HepG2 (cell line): ENCODE results near the gene VAV2. TPM values are rescaled to one million over a fixed set of nuclear protein-coding genes. Genes with fewer than 3 reads are reported as not detected.

ENCODE experiments used
- ATAC-seq: fragments of 200-7000 bp; cut with Tn5 transposase; 3 replicates; pipeline ENCODE4 v1.9.1; 2020; ENCODE audit warnings: mild to moderate bottlenecking, moderate library complexity
- BruUV-seq: library from RNA; stranded (reverse); fragments of 400-500 nt; replicated peaks from 2 replicates; lab custom pipeline; 2021; lab: Mats Ljungman, UMichigan
- CTCF ChIA-PET: fragments of 300-600 bp; formaldehyde crosslinking; extraction: SDS; loops from one replicate; lab custom pipeline; 2021; ENCODE audit warnings: low total read pairs, inconsistent platforms, low intra/inter-chr PET ratio; lab: Yijun Ruan, JAX
- POLR2A ChIA-PET: fragments of 350-600 bp; sonication (Branson Sonifier 250); formaldehyde crosslinking; loops from one replicate; lab custom pipeline; 2020; ENCODE audit warnings: antibody characterized with exemption, inconsistent platforms; lab: Yijun Ruan, JAX
- DNase-seq: peaks from one replicate; pipeline ENCODE4 v3.0.0-alpha.2; 2015; ENCODE audit warnings: low spot score
- FAIRE-seq: peaks from 3 replicates; lab custom pipeline; 2011; peaks lifted over from hg19 to GRCh38; lab: Jason Lieb, UNC
- H2AFZ ChIP-seq: one replicate; pipeline ENCODE4 v1.6.1; 2011; ENCODE audit warnings: low read length, inconsistent platforms
- H3K27ac ChIP-seq: fragments of 300-600 bp; 3 replicates; pipeline ENCODE4 v1.8.0; 2011; ENCODE audit warnings: mixed run types, mild to moderate bottlenecking, mixed read lengths, low read length, inconsistent platforms; ENCODE audit not compliant: insufficient read depth; ENCODE audit errors: extremely low read length
- H3K27me3 ChIP-seq, 2 experiments: fragments of 200-600 bp in 1 of 2; 2 replicates in 1 of 2; 3 replicates in 1 of 2; pipeline versions ENCODE4 v1.6.0 to v1.8.0; 2011; ENCODE audit warnings: low read length in 2 of 2, mild to moderate bottlenecking in 2 of 2, moderate library complexity in 2 of 2, inconsistent platforms in 1 of 2; ENCODE audit not compliant: insufficient read depth in 2 of 2, control insufficient read depth in 1 of 2
- H3K36me3 ChIP-seq, 2 experiments: fragments of 200-600 bp in 1 of 2; replicated peaks in 1 of 2; 2 replicates in 1 of 2; 3 replicates in 1 of 2; pipeline versions ENCODE4 v1.5.1 to v1.8.0; 2011; ENCODE audit warnings: low read length in 2 of 2, inconsistent platforms in 1 of 2; ENCODE audit not compliant: insufficient read depth in 2 of 2, control insufficient read depth in 1 of 2
- H3K4me1 ChIP-seq: 2 replicates; pipeline ENCODE4 v1.5.1; 2012; ENCODE audit warnings: low read length, inconsistent platforms; ENCODE audit not compliant: insufficient read depth
- H3K4me2 ChIP-seq: 2 replicates; pipeline ENCODE4 v1.6.0; 2011; ENCODE audit warnings: low read depth, low read length, inconsistent platforms
- H3K4me3 ChIP-seq, 3 experiments: fragments of 200-600 bp in 1 of 3; sonication (generic), shearing (Covaris generic) in 1 of 3; replicated peaks in 1 of 3; 2 replicates each; pipeline ENCODE4 v1.5.1; 2011 to 2016; ENCODE audit warnings: low read length in 3 of 3, inconsistent platforms in 2 of 3, low read depth in 2 of 3, mild to moderate bottlenecking in 2 of 3, control low read depth in 1 of 3, mixed read lengths in 1 of 3; ENCODE audit not compliant: insufficient read depth in 1 of 3
- H3K79me2 ChIP-seq: one replicate; pipeline ENCODE4 v1.6.1; 2011; ENCODE audit warnings: low read length, inconsistent platforms; ENCODE audit not compliant: insufficient read depth
- H3K9ac ChIP-seq: 2 replicates; pipeline ENCODE4 v1.6.0; 2011; ENCODE audit warnings: mild to moderate bottlenecking, low read depth, low read length, inconsistent platforms; ENCODE audit not compliant: insufficient read depth
- H3K9me3 ChIP-seq: 2 replicates; pipeline ENCODE4 v1.5.1; 2012; ENCODE audit warnings: mild to moderate bottlenecking, low read length
- H4K20me1 ChIP-seq: 2 replicates; pipeline ENCODE4 v1.6.0; 2011; ENCODE audit warnings: inconsistent platforms, mild to moderate bottlenecking, low read length, moderate library complexity; ENCODE audit not compliant: insufficient read depth
- BHLHE40 ChIP-seq: IDR thresholded peaks from 2 replicates; pipeline ENCODE4 v1.6.1; 2011; ENCODE audit warnings: low read length, improper control_type of control experiment
- HDAC2 ChIP-seq: sonication (generic); formaldehyde crosslinking; IDR thresholded peaks from 2 replicates; pipeline ENCODE4 v1.4.0; 2020; ENCODE audit warnings: missing genetic modification reagents
- JUNB ChIP-seq: sonication (generic); formaldehyde crosslinking; IDR thresholded peaks from 2 replicates; pipeline ENCODE4 v1.8.0; 2022; ENCODE audit warnings: missing genetic modification reagents, mild to moderate bottlenecking, borderline replicate concordance
- KDM3A ChIP-seq: IDR thresholded peaks from 2 replicates; pipeline ENCODE4 v1.6.1; 2018; ENCODE audit warnings: low read depth, missing compliant biosample characterization
- MAF1 ChIP-seq: sonication (generic); formaldehyde crosslinking; IDR thresholded peaks from 2 replicates; pipeline ENCODE4 v1.5.0; 2020; ENCODE audit warnings: missing genetic modification reagents, borderline replicate concordance
- SCMH1 ChIP-seq: sonication (generic); formaldehyde crosslinking; IDR thresholded peaks from 2 replicates; pipeline ENCODE4 v1.9.0; 2021; ENCODE audit warnings: missing genetic modification reagents, mild to moderate bottlenecking, borderline replicate concordance
- ZFAT ChIP-seq: sonication (generic); formaldehyde crosslinking; conservative IDR thresholded peaks from 2 replicates; pipeline ENCODE4 v1.8.1; 2023; ENCODE audit warnings: missing genetic modification reagents, inconsistent platforms
- ZNF615 ChIP-seq: sonication (generic); formaldehyde crosslinking; IDR thresholded peaks from 2 replicates; pipeline ENCODE4 v1.5.0; 2020; ENCODE audit warnings: mild to moderate bottlenecking, missing genetic modification reagents, borderline replicate concordance
- ZNF891 ChIP-seq: sonication (generic); formaldehyde crosslinking; IDR thresholded peaks from 2 replicates; pipeline ENCODE4 v1.5.0; 2020; ENCODE audit warnings: mild to moderate bottlenecking, missing genetic modification reagents
- ZSCAN31 ChIP-seq: sonication (generic); formaldehyde crosslinking; IDR thresholded peaks from 2 replicates; pipeline ENCODE4 v1.5.0; 2020; ENCODE audit warnings: low read depth, mild to moderate bottlenecking, missing genetic modification reagents
- WGBS: methylation state at CpG from one replicate; pipeline ENCODE4 v1.1.6; 2017; ENCODE audit warnings: low lambda C conversion rate; 5-methylcytosine and 5-hydroxymethylcytosine counted together
- in situ Hi-C: cut with HindIII; loops from 2 replicates; pipeline ENCODE4 v1.10.0; 2017; ENCODE audit warnings: low pct_unique_long_range_greater_than_20kb; ENCODE audit not compliant: extremely low pct_ligation_motif_present
- intact Hi-C: fragments of 100-400 bp; cut with micrococcal nuclease; formaldehyde crosslinking; loops from one replicate; pipeline ENCODE4 v1.10.0; 2022; ENCODE audit not compliant: unreplicated experiment
- polyA plus RNA-seq, 8 experiments: library from polyadenylated mRNA; depleted of rRNA in 3 of 8; stranded (reverse) in 7 of 8; unstranded in 1 of 8; fragments of >200 nt; fragmentation: Illumina TruSeq in 4 of 8; extraction: Trizol in 4 of 8; gene quantifications; 2 replicates each; pipeline versions ENCODE4 v1.2.1 to v1.2.3, GENCODE V29; 2011 to 2016; ENCODE audit warnings: low read depth in 4 of 8, missing spikeins in 1 of 8, mixed read lengths in 1 of 8; ENCODE audit not compliant: insufficient read depth in 1 of 8
- total RNA-seq, 5 experiments: library from RNA; depleted of rRNA; stranded (reverse); fragments of >200 nt; fragmentation: Illumina TruSeq; extraction: Trizol; gene quantifications; 2 replicates each; pipeline ENCODE4 v1.2.3, GENCODE V29; 2016; ENCODE audit warnings: low read depth in 1 of 5
- TF ChIP-seq, protein P1 (sequence below): sonication (generic); formaldehyde crosslinking; IDR thresholded peaks from 2 replicates; pipeline ENCODE4 v1.8.0; 2023; ENCODE audit warnings: mild to moderate bottlenecking, missing genetic modification reagents
- TF ChIP-seq, protein P2 (sequence below), 2 experiments: fragments of 450-650 bp in 1 of 2; sonication (generic) in 1 of 2; formaldehyde crosslinking; IDR thresholded peaks; 2 replicates each; pipeline versions ENCODE4 v1.5.0 to v1.8.0; 2020 to 2022; ENCODE audit warnings: mild to moderate bottlenecking in 1 of 2, missing genetic modification reagents in 1 of 2
- TF ChIP-seq, protein P3 (sequence below): sonication (generic); formaldehyde crosslinking; IDR thresholded peaks from 2 replicates; pipeline ENCODE4 v1.4.0; 2020; ENCODE audit warnings: mild to moderate bottlenecking, missing genetic modification reagents
- TF ChIP-seq, protein P4 (sequence below): sonication (generic); formaldehyde crosslinking; IDR thresholded peaks from 2 replicates; pipeline ENCODE4 v1.4.0; 2020; ENCODE audit warnings: missing genetic modification reagents

VAV2 gene
- total and polyA plus RNA-seq, 2 of the 13 experiments (the other 11 are each of a cell fraction or from before 2014, with no cell fraction given): 22.5 to 22.9 TPM

DNA sequence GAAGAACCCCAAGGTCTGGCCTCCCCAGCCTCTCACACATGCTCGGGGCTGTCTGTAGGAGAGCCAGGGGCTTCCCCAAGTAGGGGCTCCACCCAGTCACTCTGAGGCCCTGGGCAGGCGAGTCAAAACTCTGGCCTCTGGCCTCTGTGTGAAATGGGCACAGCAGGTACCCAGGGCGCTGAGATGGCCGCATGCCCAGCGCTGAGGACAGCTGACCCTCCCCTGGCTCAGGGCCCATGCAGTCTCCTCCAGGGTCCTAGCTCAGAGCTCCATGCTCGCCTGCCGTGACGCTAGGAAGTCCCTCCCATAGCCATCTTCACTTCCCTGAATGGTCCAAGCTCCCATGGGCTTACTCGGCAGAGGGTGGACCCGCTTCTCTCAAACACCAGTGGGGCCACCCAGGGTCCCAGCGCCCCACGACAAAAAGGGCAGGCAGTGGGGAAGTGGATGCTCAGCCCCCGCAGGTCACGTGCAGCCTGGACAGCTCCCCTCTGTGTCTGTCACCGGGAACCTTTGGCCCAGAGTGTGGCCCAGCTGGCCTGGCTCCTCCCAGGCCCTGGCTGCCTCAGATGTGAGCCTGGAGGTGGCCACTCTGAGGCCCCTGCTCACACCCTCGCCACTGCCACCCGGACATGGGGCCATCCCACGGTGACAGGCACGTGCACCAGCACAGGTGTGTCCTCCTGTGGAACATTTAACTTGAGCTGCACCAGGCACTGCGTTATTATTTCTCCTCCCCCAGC, 12.2 kb upstream of the VAV2 start (continued):
- TF ChIP-seq, protein P1, sequence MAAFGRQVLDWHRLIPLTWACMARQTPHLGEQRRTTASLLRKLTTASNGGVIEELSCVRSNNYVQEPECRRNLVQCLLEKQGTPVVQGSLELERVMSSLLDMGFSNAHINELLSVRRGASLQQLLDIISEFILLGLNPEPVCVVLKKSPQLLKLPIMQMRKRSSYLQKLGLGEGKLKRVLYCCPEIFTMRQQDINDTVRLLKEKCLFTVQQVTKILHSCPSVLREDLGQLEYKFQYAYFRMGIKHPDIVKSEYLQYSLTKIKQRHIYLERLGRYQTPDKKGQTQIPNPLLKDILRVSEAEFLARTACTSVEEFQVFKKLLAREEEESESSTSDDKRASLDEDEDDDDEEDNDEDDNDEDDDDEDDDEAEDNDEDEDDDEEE: no peak
- TF ChIP-seq ZFAT (CRISPR knock-in tag): no peak
- TF ChIP-seq, protein P2, sequence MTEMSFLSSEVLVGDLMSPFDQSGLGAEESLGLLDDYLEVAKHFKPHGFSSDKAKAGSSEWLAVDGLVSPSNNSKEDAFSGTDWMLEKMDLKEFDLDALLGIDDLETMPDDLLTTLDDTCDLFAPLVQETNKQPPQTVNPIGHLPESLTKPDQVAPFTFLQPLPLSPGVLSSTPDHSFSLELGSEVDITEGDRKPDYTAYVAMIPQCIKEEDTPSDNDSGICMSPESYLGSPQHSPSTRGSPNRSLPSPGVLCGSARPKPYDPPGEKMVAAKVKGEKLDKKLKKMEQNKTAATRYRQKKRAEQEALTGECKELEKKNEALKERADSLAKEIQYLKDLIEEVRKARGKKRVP (CRISPR knock-in tag; IDR thresholded peaks at IDR 0.05): no peak
- no peak for TF ChIP-seq MAF1
- peak; percentile 87 for TF ChIP-seq BHLHE40
- TF ChIP-seq, protein P3, sequence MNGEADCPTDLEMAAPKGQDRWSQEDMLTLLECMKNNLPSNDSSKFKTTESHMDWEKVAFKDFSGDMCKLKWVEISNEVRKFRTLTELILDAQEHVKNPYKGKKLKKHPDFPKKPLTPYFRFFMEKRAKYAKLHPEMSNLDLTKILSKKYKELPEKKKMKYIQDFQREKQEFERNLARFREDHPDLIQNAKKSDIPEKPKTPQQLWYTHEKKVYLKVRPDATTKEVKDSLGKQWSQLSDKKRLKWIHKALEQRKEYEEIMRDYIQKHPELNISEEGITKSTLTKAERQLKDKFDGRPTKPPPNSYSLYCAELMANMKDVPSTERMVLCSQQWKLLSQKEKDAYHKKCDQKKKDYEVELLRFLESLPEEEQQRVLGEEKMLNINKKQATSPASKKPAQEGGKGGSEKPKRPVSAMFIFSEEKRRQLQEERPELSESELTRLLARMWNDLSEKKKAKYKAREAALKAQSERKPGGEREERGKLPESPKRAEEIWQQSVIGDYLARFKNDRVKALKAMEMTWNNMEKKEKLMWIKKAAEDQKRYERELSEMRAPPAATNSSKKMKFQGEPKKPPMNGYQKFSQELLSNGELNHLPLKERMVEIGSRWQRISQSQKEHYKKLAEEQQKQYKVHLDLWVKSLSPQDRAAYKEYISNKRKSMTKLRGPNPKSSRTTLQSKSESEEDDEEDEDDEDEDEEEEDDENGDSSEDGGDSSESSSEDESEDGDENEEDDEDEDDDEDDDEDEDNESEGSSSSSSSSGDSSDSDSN: 0 out of 2 replicates have a peak, but pooled peaks have one; percentile 44
- TF ChIP-seq, all 625 proteins: peak for 23

DNA sequence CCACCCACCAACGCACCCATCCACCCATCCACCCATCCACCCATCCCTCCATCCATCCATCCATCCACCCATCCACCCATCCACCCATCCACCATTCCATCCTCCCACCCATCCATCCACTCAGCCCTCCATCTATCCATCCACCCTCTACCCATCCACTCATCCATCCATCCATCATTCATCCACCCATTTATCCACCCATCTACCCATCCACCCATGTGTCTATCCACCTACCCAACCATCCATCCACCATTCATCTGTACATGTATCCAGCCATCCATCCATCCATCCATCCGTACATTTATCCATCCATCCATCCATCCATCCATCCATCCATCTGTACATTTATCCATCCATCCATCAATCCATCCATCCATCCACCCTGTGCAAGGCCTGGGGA, 11.1 kb upstream of the VAV2 start:
- no peaks in the 10 kb centered on the region for H3K36me3 ChIP-seq
- WGBS: 25% methylated on average over 2 of the region's 2 CpGs
- H3K9me3 ChIP-seq: no peaks in the 10 kb centered on the region
- no peak overlapping the region for H3K4me3 ChIP-seq
- BruUV-seq: no TSS peak
- DNase-seq (no peak), ATAC-seq (no peak), FAIRE-seq (no peak)
- no peaks in the 10 kb centered on the region for H3K79me2 ChIP-seq
- H3K27me3 ChIP-seq: peaks cover 2 to 14% of the 10 kb centered on the region in 2 experiments; a peak in 3 of 5 replicates
- H3K27ac ChIP-seq: no peak overlapping the region
- in situ Hi-C loops: no loop called here
- no peak overlapping the region for H3K9ac ChIP-seq
- CTCF ChIA-PET: no interaction called here
- peaks cover 13% of the 10 kb centered on the region for H3K4me1 ChIP-seq
- intact Hi-C loops: no loop called here
- POLR2A ChIA-PET: no interaction called here
- H4K20me1 ChIP-seq: no peaks in the 10 kb centered on the region
- H2AFZ ChIP-seq: no peak overlapping the region
- no peak overlapping the region for H3K4me2 ChIP-seq
- TF ChIP-seq SCMH1 (CRISPR knock-in tag) (no peak), KDM3A (CRISPR knock-in tag) (no peak), JUNB (no peak), ZNF615 (CRISPR knock-in tag) (no peak), ZNF891 (CRISPR knock-in tag) (no peak), HDAC2 (CRISPR knock-in tag) (no peak), ZSCAN31 (CRISPR knock-in tag) (no peak)
- TF ChIP-seq, protein P4, sequence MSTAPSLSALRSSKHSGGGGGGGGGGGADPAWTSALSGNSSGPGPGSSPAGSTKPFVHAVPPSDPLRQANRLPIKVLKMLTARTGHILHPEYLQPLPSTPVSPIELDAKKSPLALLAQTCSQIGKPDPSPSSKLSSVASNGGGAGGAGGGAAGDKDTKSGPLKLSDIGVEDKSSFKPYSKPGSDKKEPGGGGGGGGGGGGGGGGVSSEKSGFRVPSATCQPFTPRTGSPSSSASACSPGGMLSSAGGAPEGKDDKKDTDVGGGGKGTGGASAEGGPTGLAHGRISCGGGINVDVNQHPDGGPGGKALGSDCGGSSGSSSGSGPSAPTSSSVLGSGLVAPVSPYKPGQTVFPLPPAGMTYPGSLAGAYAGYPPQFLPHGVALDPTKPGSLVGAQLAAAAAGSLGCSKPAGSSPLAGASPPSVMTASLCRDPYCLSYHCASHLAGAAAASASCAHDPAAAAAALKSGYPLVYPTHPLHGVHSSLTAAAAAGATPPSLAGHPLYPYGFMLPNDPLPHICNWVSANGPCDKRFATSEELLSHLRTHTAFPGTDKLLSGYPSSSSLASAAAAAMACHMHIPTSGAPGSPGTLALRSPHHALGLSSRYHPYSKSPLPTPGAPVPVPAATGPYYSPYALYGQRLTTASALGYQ (CRISPR knock-in tag): no peak
